Stimulated activated CD8-positive, alpha-beta memory T cell treated with anti-CD3 and anti-CD28 coated beads, Interleukin-2, amount 100 ng/mL, for 1 hour (primary cell): ENCODE results near the gene CACNA2D3.

Experiments
- DNase-seq, 2 donors: peaks; one replicate each; pipeline ENCODE4 v3.0.0-alpha.2; 2020; ENCODE audit warnings: low read depth in 2 of 2

Gene CACNA2D3

GRCh38 chr3:54670201-54671000 is 548.0 kb downstream of the CACNA2D3 start:
- no peak for DNase-seq

- DNase-seq = no peak
Measured at GRCh38 chr3:54671511-54671910, 549.2 kb downstream of the CACNA2D3 start.

GRCh38 chr3:54676087-54676486 is 553.7 kb downstream of the CACNA2D3 start:
- no peak for DNase-seq

GRCh38 chr3:54681706-54682105 is 559.4 kb downstream of the CACNA2D3 start:
- DNase-seq = no peak

- DNase-seq = no peak
Measured at GRCh38 chr3:54685213-54685612, 562.9 kb downstream of the CACNA2D3 start.

- no peak for DNase-seq
Measured at GRCh38 chr3:54691289-54691771, 569.0 kb downstream of the CACNA2D3 start.

- DNase-seq = no peak
Measured at GRCh38 chr3:54696313-54696712, 574.0 kb downstream of the CACNA2D3 start.

- DNase-seq = no peak
Measured at GRCh38 chr3:54698054-54698453, 575.7 kb downstream of the CACNA2D3 start.

- DNase-seq = no peak
Measured at GRCh38 chr3:54703923-54704322, 581.6 kb downstream of the CACNA2D3 start.

GRCh38 chr3:54705730-54706129 is 583.4 kb downstream of the CACNA2D3 start:
- no peak for DNase-seq

GRCh38 chr3:54706738-54707137 is 584.4 kb downstream of the CACNA2D3 start:
- no peak for DNase-seq

- DNase-seq = no peak
Measured at GRCh38 chr3:54709785-54710184, 587.4 kb downstream of the CACNA2D3 start.

GRCh38 chr3:54710954-54711353 is 588.6 kb downstream of the CACNA2D3 start:
- no peak for DNase-seq

GRCh38 chr3:54712539-54712938 is 590.2 kb downstream of the CACNA2D3 start:
- no peak for DNase-seq

GRCh38 chr3:54713031-54713430 is 590.7 kb downstream of the CACNA2D3 start:
- DNase-seq = no peak

- no peak for DNase-seq
Measured at GRCh38 chr3:54713455-54713854, 591.1 kb downstream of the CACNA2D3 start.

GRCh38 chr3:54714035-54714434 is 591.7 kb downstream of the CACNA2D3 start:
- no peak for DNase-seq

GRCh38 chr3:54717506-54717905 is 595.2 kb downstream of the CACNA2D3 start:
- no peak for DNase-seq

GRCh38 chr3:54719914-54720313 is 597.6 kb downstream of the CACNA2D3 start:
- no peak for DNase-seq

GRCh38 chr3:54720604-54721003 is 598.3 kb downstream of the CACNA2D3 start:
- DNase-seq = no peak

- no peak for DNase-seq
Measured at GRCh38 chr3:54731732-54732445, 609.5 kb downstream of the CACNA2D3 start.

GRCh38 chr3:54733106-54734006 is 611.0 kb downstream of the CACNA2D3 start:
- no peak for DNase-seq
